ENCODE data around the gene SPOCK3.

DNA sequence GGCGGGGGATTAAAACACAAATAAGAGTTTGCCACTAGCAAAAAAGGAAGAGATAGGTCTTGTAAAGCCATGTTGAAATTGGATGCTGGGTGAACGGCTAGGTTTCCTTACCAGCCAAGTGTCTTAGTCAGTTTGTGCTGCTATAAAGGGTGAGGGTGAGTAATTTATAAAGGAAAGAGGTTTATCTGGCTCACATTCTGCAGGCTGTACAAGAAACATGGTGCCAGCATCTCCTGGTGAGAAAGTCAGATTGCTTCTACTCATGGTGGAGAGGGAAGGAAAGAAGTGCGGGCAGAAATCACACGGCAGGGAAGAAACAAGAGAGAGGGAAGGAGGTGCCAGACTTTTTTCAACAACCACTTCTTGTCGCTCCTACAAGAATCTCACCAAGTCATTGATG, 507.5 kb downstream of the SPOCK3 start:
- no peak for TF ChIP-seq POLR2A (IDR thresholded peaks at IDR 0.05)
- TF ChIP-seq, protein P1, sequence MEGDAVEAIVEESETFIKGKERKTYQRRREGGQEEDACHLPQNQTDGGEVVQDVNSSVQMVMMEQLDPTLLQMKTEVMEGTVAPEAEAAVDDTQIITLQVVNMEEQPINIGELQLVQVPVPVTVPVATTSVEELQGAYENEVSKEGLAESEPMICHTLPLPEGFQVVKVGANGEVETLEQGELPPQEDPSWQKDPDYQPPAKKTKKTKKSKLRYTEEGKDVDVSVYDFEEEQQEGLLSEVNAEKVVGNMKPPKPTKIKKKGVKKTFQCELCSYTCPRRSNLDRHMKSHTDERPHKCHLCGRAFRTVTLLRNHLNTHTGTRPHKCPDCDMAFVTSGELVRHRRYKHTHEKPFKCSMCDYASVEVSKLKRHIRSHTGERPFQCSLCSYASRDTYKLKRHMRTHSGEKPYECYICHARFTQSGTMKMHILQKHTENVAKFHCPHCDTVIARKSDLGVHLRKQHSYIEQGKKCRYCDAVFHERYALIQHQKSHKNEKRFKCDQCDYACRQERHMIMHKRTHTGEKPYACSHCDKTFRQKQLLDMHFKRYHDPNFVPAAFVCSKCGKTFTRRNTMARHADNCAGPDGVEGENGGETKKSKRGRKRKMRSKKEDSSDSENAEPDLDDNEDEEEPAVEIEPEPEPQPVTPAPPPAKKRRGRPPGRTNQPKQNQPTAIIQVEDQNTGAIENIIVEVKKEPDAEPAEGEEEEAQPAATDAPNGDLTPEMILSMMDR (IDR thresholded peaks at IDR 0.05) = no peak
